ENCODE data around the gene RELCH.

The RELCH gene

GRCh38 chr18:62282188-62282629, 95.2 kb downstream of the RELCH start:
- Histone ChIP-seq H3K14ac (ENCODE audit: low read length) (no peak overlapping the region), H2BK12ac (ENCODE audit: low read length) (no peak overlapping the region), H3K9ac (ENCODE audit: low read depth, low read length, poor library complexity) (no peak overlapping the region), H3K4ac (ENCODE audit: low read length) (no peak overlapping the region), H3K27me3 (ENCODE audit: control insufficient read depth in 3 of 3, insufficient read depth in 3 of 3, low read depth in 1 of 3, low read length in 3 of 3) (no peaks in the 10 kb centered on the region), H2BK120ac (ENCODE audit: low read depth, low read length) (no peak overlapping the region), H2BK5ac (ENCODE audit: low read length) (no peak overlapping the region), H2AK5ac (ENCODE audit: low read depth, low read length) (no peak overlapping the region), H3K18ac (ENCODE audit: low read length) (no peak overlapping the region), H3K36me3 (replicated peaks in 1 of 2; ENCODE audit: control insufficient read depth in 2 of 2, insufficient read depth in 2 of 2, low read length in 2 of 2) (peaks cover 3 to 76% of the 10 kb centered on the region in 2 donors), H2BK15ac (ENCODE audit: low read length) (no peak overlapping the region), H3K4me2 (ENCODE audit: insufficient read depth, low read length, poor library complexity, severe bottlenecking) (no peak overlapping the region), H3K79me1 (ENCODE audit: low read depth, low read length) (no peaks in the 10 kb centered on the region), H2AFZ (ENCODE audit: low read length) (no peak overlapping the region), H3K27ac (replicated peaks; ENCODE audit: low read length) (no peak overlapping the region), H3K4me3 (ENCODE audit: low read length in 2 of 2) (no peak overlapping the region), H4K91ac (ENCODE audit: low read depth, low read length, poor library complexity) (no peak overlapping the region), H3K4me1 (ENCODE audit: control insufficient read depth in 2 of 2, insufficient read depth in 1 of 2, low read depth in 1 of 2, low read length in 2 of 2) (peaks cover 0 to 4% of the 10 kb centered on the region in 2 donors), H4K8ac (ENCODE audit: low read depth, low read length) (no peak overlapping the region), H3K23ac (ENCODE audit: low read depth, low read length, poor library complexity) (no peak overlapping the region), H3K9me3 (replicated peaks in 1 of 2; ENCODE audit: control insufficient read depth in 2 of 2, insufficient read depth in 1 of 2, low read depth in 1 of 2, low read length in 2 of 2) (no peaks in the 10 kb centered on the region)
- no CpG with 5 or more reads among the region's 2 CpGs for WGBS, 2 donors (ENCODE audit: extremely low coverage in 2 of 2, insufficient read length in 2 of 2, insufficient replicate concordance in 1 of 2)
- no peak for DNase-seq (ENCODE audit: low spot score)

- no peaks in the 10 kb centered on the region for H3K9me3 ChIP-seq (replicated peaks in 1 of 2; ENCODE audit: control insufficient read depth in 2 of 2, insufficient read depth in 1 of 2, low read depth in 1 of 2, low read length in 2 of 2)
- no peak overlapping the region for H3K4me2 ChIP-seq (ENCODE audit: insufficient read depth, low read length, poor library complexity, severe bottlenecking)
- H2AK5ac ChIP-seq (ENCODE audit: low read depth, low read length) = no peak overlapping the region
- H4K91ac ChIP-seq (ENCODE audit: low read depth, low read length, poor library complexity) = no peak overlapping the region
- H3K14ac ChIP-seq (ENCODE audit: low read length) = no peak overlapping the region
- H3K4ac ChIP-seq (ENCODE audit: low read length) = no peak overlapping the region
- H3K27ac ChIP-seq (replicated peaks; ENCODE audit: low read length) = no peak overlapping the region
- H3K23ac ChIP-seq (ENCODE audit: low read depth, low read length, poor library complexity) = no peak overlapping the region
- H3K79me1 ChIP-seq (ENCODE audit: low read depth, low read length) = no peaks in the 10 kb centered on the region
- H3K4me1 ChIP-seq (ENCODE audit: control insufficient read depth in 2 of 2, insufficient read depth in 1 of 2, low read depth in 1 of 2, low read length in 2 of 2) = peaks cover 0 to 1% of the 10 kb centered on the region in 2 donors
- H3K18ac ChIP-seq (ENCODE audit: low read length) = no peak overlapping the region
- no peak overlapping the region for H2AFZ ChIP-seq (ENCODE audit: low read length)
- WGBS, 2 donors (ENCODE audit: extremely low coverage in 2 of 2, insufficient read length in 2 of 2, insufficient replicate concordance in 1 of 2) = no CpG with 5 or more reads among the region's 3 CpGs
- no peak overlapping the region for H3K9ac ChIP-seq (ENCODE audit: low read depth, low read length, poor library complexity)
- H3K36me3 ChIP-seq (replicated peaks in 1 of 2; ENCODE audit: control insufficient read depth in 2 of 2, insufficient read depth in 2 of 2, low read length in 2 of 2) = peaks cover 3 to 85% of the 10 kb centered on the region in 2 donors
- H3K4me3 ChIP-seq (ENCODE audit: low read length in 2 of 2) = no peak overlapping the region
- no peaks in the 10 kb centered on the region for H3K27me3 ChIP-seq (ENCODE audit: control insufficient read depth in 3 of 3, insufficient read depth in 3 of 3, low read depth in 1 of 3, low read length in 3 of 3)
- no peak overlapping the region for H2BK120ac ChIP-seq (ENCODE audit: low read depth, low read length)
- H2BK15ac ChIP-seq (ENCODE audit: low read length) = no peak overlapping the region
- no peak overlapping the region for H2BK5ac ChIP-seq (ENCODE audit: low read length)
- no peak overlapping the region for H2BK12ac ChIP-seq (ENCODE audit: low read length)
- no peak overlapping the region for H4K8ac ChIP-seq (ENCODE audit: low read depth, low read length)
- no peak for DNase-seq (ENCODE audit: low spot score)
Measured at GRCh38 chr18:62284637-62285036, 97.6 kb downstream of the RELCH start.

- H2AFZ ChIP-seq (ENCODE audit: low read length) = no peak overlapping the region
- H2BK5ac ChIP-seq (ENCODE audit: low read length) = no peak overlapping the region
- H3K4me1 ChIP-seq (ENCODE audit: control insufficient read depth in 2 of 2, insufficient read depth in 1 of 2, low read depth in 1 of 2, low read length in 2 of 2) = no peaks in the 10 kb centered on the region
- peaks cover 3 to 81% of the 10 kb centered on the region in 2 donors for H3K36me3 ChIP-seq (replicated peaks in 1 of 2; ENCODE audit: control insufficient read depth in 2 of 2, insufficient read depth in 2 of 2, low read length in 2 of 2)
- 100% methylated on average over 2 of the region's 6 CpGs; no CpG with 5 or more reads in 1 of the 2 donors for WGBS, 2 donors (ENCODE audit: extremely low coverage in 2 of 2, insufficient read length in 2 of 2, insufficient replicate concordance in 1 of 2)
- H3K9ac ChIP-seq (ENCODE audit: low read depth, low read length, poor library complexity) = no peak overlapping the region
- H4K91ac ChIP-seq (ENCODE audit: low read depth, low read length, poor library complexity) = no peak overlapping the region
- H3K23ac ChIP-seq (ENCODE audit: low read depth, low read length, poor library complexity) = no peak overlapping the region
- no peak overlapping the region for H3K27ac ChIP-seq (replicated peaks; ENCODE audit: low read length)
- no peaks in the 10 kb centered on the region for H3K79me1 ChIP-seq (ENCODE audit: low read depth, low read length)
- H4K8ac ChIP-seq (ENCODE audit: low read depth, low read length) = no peak overlapping the region
- no peak overlapping the region for H3K18ac ChIP-seq (ENCODE audit: low read length)
- no peak overlapping the region for H3K4me3 ChIP-seq (ENCODE audit: low read length in 2 of 2)
- H3K4me2 ChIP-seq (ENCODE audit: insufficient read depth, low read length, poor library complexity, severe bottlenecking) = no peak overlapping the region
- H3K14ac ChIP-seq (ENCODE audit: low read length) = no peak overlapping the region
- no peak for DNase-seq (ENCODE audit: low spot score)
- no peak overlapping the region for H3K4ac ChIP-seq (ENCODE audit: low read length)
- H2BK120ac ChIP-seq (ENCODE audit: low read depth, low read length) = no peak overlapping the region
- H2BK12ac ChIP-seq (ENCODE audit: low read length) = no peak overlapping the region
- no peaks in the 10 kb centered on the region for H3K27me3 ChIP-seq (ENCODE audit: control insufficient read depth in 3 of 3, insufficient read depth in 3 of 3, low read depth in 1 of 3, low read length in 3 of 3)
- H2AK5ac ChIP-seq (ENCODE audit: low read depth, low read length) = no peak overlapping the region
- no peak overlapping the region for H2BK15ac ChIP-seq (ENCODE audit: low read length)
- no peaks in the 10 kb centered on the region for H3K9me3 ChIP-seq (replicated peaks in 1 of 2; ENCODE audit: control insufficient read depth in 2 of 2, insufficient read depth in 1 of 2, low read depth in 1 of 2, low read length in 2 of 2)
Measured at GRCh38 chr18:62285281-62285680, 98.2 kb downstream of the RELCH start.

DNA sequence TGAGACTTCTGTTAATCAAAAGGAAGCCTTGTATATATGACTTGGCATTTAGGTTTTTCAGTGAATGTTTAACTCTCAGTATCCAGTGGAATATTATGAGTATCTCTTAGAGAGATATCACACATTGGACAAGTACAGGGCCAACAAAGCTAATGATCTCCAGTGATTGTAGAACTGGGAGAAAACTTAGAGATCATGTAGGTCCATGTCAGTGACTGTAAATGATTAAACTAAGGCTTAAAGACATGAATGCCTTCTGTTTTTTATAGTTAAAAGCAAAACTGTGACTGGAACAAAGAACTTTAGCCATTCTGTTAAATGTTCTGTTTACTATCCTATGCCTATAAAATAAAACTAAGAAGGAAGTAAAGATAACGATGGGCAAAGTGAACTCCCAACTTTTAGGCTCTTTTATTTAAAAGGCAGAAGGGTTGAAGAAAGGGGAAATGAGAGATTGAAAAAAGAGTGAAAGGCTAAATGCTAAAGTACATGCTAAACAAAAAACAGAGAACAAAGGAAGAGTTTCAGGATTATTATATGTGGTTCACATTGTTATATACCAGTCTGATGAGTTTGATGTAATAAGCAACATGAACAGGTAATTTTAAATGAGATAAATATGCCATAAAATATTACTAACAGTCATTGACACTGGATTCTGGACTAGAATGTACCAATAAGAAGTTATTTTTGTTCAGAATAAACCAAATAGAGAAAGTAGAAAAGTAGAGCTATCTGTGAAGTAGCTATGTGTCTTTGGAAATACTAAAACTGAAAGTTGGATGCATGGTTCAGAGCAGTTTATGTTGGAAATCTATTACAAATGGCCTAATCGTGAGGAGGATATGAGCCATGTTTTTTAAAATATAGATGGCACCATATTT, 101.0 kb downstream of the RELCH start:
- Histone ChIP-seq H3K14ac (ENCODE audit: low read length) (no peak overlapping the region), H3K79me1 (ENCODE audit: low read depth, low read length) (no peaks in the 10 kb centered on the region), H3K4ac (ENCODE audit: low read length) (no peak overlapping the region), H2BK120ac (ENCODE audit: low read depth, low read length) (no peak overlapping the region), H3K4me1 (ENCODE audit: control insufficient read depth in 2 of 2, insufficient read depth in 1 of 2, low read depth in 1 of 2, low read length in 2 of 2) (no peaks in the 10 kb centered on the region), H2BK15ac (ENCODE audit: low read length) (no peak overlapping the region), H3K18ac (ENCODE audit: low read length) (no peak overlapping the region), H2BK12ac (ENCODE audit: low read length) (no peak overlapping the region), H2AK5ac (ENCODE audit: low read depth, low read length) (no peak overlapping the region), H3K9me3 (replicated peaks in 1 of 2; ENCODE audit: control insufficient read depth in 2 of 2, insufficient read depth in 1 of 2, low read depth in 1 of 2, low read length in 2 of 2) (no peaks in the 10 kb centered on the region), H2AFZ (ENCODE audit: low read length) (no peak overlapping the region), H3K4me3 (ENCODE audit: low read length in 2 of 2) (no peak overlapping the region), H4K91ac (ENCODE audit: low read depth, low read length, poor library complexity) (no peak overlapping the region), H3K23ac (ENCODE audit: low read depth, low read length, poor library complexity) (no peak overlapping the region), H3K27me3 (ENCODE audit: control insufficient read depth in 3 of 3, insufficient read depth in 3 of 3, low read depth in 1 of 3, low read length in 3 of 3) (no peaks in the 10 kb centered on the region), H3K4me2 (ENCODE audit: insufficient read depth, low read length, poor library complexity, severe bottlenecking) (no peak overlapping the region), H4K8ac (ENCODE audit: low read depth, low read length) (no peak overlapping the region), H2BK5ac (ENCODE audit: low read length) (no peak overlapping the region), H3K9ac (ENCODE audit: low read depth, low read length, poor library complexity) (no peak overlapping the region), H3K36me3 (replicated peaks in 1 of 2; ENCODE audit: control insufficient read depth in 2 of 2, insufficient read depth in 2 of 2, low read length in 2 of 2) (peaks cover 4 to 75% of the 10 kb centered on the region in 2 donors), H3K27ac (replicated peaks; ENCODE audit: low read length) (no peak overlapping the region)
- no CpG with 5 or more reads among the region's 2 CpGs for WGBS, 2 donors (ENCODE audit: extremely low coverage in 2 of 2, insufficient read length in 2 of 2, insufficient replicate concordance in 1 of 2)
- DNase-seq (ENCODE audit: low spot score) = no peak

Data from neuronal stem cell (in vitro differentiated cells).